Measurements from ENCODE around the gene STK32C. TPM values are rescaled to one million over a fixed set of nuclear protein-coding genes. Genes with fewer than 3 reads are reported as not detected.
A peak's percentile ranks its signal among the peaks of the same experiment; 100 is the strongest.

Gene STK32C
- polyA plus RNA-seq, 1 donor from 2014 or later = 23.2 TPM

GRCh38 chr10:132329565-132330485 lies 22.1 kb upstream of the STK32C start:
- H2AFZ ChIP-seq (ENCODE audit: low read depth, low read length) = no peak overlapping the region
- H3K79me2 ChIP-seq (replicated peaks; ENCODE audit: insufficient read depth, low read length) = peaks cover 18% of the 10 kb centered on the region
- no peak overlapping the region for H3K9ac ChIP-seq (ENCODE audit: low read length)

More at GRCh38 chr10:132329565-132330485, 22.1 kb upstream of the STK32C start:
- Histone ChIP-seq H3K4me3 (ENCODE audit: low read length) (peak overlapping the region; percentile 83), H3F3A (ENCODE audit: insufficient read depth, low read length, poor library complexity, severe bottlenecking) (no peaks in the 10 kb centered on the region), H3K36me3 (ENCODE audit: insufficient read depth, low read length) (no peaks in the 10 kb centered on the region), H3K27ac (ENCODE audit: low read length) (no peak overlapping the region), H3K9me2 (ENCODE audit: insufficient read depth, low read length) (no peaks in the 10 kb centered on the region), H4K20me1 (ENCODE audit: insufficient read depth) (no peaks in the 10 kb centered on the region), H3K9me3 (ENCODE audit: low read length) (no peaks in the 10 kb centered on the region), H3K27me3 (ENCODE audit: insufficient read depth, low read depth, low read length) (no peaks in the 10 kb centered on the region), H3K4me2 (ENCODE audit: low read length) (peak overlapping the region; percentile 51)
- no peak for TF ChIP-seq SMC3 (conservative IDR thresholded peaks at IDR 0.05; ENCODE audit: poor library complexity)
- no peak for TF ChIP-seq EZH2 (IDR thresholded peaks at IDR 0.05; ENCODE audit: borderline replicate concordance, insufficient read depth, low read length, poor library complexity, severe bottlenecking)
- no peak for TF ChIP-seq EP300 (conservative IDR thresholded peaks at IDR 0.05; ENCODE audit: poor library complexity, severe bottlenecking)
- no peak for TF ChIP-seq POLR2AphosphoS5 (IDR thresholded peaks at IDR 0.05)
- no peak for TF ChIP-seq RAD21 (conservative IDR thresholded peaks at IDR 0.05)
- no peak for TF ChIP-seq MXI1 (conservative IDR thresholded peaks at IDR 0.05; ENCODE audit: poor library complexity, severe bottlenecking)
- no peak for TF ChIP-seq CTCF (IDR thresholded peaks at IDR 0.05; ENCODE audit: poor library complexity, severe bottlenecking)
- TF ChIP-seq TAF1 (IDR thresholded peaks at IDR 0.05; ENCODE audit: low read depth) = no peak
- TF ChIP-seq REST (IDR thresholded peaks at IDR 0.05; ENCODE audit: borderline replicate concordance) = no peak

Measured in neural cell (in vitro differentiated cells).